ENCODE data around the gene OPCML.

OPCML gene

DNA sequence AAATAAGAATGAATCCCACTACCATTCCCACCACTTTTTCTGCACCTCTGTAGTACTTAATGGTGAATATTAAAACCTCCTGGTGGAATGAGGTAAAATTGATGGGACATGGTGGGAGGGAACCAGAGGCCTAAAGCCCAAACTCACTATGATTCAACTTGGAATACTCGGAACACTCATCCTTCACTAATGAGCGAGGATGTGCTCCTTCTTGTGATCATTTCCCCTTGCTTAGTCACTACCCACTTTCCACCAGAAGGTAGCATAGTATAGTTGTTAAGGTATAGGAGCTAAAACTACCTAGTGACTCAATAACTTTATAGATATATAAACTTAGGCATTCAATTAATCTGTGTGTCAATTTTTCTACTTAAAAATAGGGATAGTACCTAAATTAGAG is 728.9 kb downstream of the OPCML start:
- TF ChIP-seq, protein P1, sequence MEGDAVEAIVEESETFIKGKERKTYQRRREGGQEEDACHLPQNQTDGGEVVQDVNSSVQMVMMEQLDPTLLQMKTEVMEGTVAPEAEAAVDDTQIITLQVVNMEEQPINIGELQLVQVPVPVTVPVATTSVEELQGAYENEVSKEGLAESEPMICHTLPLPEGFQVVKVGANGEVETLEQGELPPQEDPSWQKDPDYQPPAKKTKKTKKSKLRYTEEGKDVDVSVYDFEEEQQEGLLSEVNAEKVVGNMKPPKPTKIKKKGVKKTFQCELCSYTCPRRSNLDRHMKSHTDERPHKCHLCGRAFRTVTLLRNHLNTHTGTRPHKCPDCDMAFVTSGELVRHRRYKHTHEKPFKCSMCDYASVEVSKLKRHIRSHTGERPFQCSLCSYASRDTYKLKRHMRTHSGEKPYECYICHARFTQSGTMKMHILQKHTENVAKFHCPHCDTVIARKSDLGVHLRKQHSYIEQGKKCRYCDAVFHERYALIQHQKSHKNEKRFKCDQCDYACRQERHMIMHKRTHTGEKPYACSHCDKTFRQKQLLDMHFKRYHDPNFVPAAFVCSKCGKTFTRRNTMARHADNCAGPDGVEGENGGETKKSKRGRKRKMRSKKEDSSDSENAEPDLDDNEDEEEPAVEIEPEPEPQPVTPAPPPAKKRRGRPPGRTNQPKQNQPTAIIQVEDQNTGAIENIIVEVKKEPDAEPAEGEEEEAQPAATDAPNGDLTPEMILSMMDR (conservative IDR thresholded peaks at IDR 0.05; ENCODE audit: low read length): no peak

DNA sequence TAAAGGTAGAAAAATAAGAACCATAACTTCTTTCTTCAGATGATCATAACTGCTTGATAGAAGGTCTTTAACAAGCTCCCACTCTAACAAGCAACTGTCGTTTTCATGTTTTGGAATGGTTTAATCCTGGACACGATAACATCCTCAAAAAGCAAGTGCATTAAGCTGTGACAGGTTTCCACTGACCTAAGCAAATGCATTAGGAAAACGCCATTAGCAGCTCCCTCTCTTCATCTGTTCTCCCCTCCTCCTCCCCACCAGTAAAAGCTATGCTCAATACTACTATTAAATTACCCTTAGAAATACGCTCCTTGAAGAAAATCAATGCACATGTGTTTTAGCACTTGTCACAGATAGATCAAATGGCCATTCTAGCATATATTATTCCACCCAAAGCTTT is 729.4 kb downstream of the OPCML start:
- DNase-seq (ENCODE audit: low read depth): no peak
- no peak overlapping the region for H3K4me3 ChIP-seq (ENCODE audit: low read length)

More for the DNA sequence above, 728.9 kb downstream of the OPCML start:
- peak; percentile 21 for DNase-seq (ENCODE audit: low read depth)
- H3K4me3 ChIP-seq (ENCODE audit: low read length): no peak overlapping the region

DNA sequence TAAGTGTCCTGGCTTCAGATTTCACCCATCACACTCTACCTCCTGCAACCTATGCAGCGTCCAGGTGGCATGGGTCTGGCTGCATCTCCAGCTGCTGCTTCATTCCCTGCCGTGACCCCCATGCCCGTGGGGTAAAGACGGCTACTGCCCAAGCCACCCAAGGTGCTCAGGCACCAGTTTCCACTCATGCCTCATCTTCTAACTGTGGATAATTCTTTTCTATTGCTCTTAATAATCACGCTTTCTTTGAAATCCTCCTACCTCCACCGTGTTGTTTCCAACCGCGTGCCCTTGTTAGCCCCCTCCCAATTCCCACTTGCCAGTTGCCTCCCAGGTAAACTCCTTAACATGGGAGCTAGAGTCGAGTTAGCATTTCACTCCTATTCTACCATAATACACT is 738.5 kb downstream of the OPCML start:
- H3K4me3 ChIP-seq (ENCODE audit: low read length): no peak overlapping the region
- DNase-seq (ENCODE audit: low read depth): no peak
- TF ChIP-seq, protein P1 (conservative IDR thresholded peaks at IDR 0.05; ENCODE audit: low read length): no peak

More for the DNA sequence above, 729.4 kb downstream of the OPCML start:
- TF ChIP-seq, protein P1 (conservative IDR thresholded peaks at IDR 0.05; ENCODE audit: low read length): no peak

DNA sequence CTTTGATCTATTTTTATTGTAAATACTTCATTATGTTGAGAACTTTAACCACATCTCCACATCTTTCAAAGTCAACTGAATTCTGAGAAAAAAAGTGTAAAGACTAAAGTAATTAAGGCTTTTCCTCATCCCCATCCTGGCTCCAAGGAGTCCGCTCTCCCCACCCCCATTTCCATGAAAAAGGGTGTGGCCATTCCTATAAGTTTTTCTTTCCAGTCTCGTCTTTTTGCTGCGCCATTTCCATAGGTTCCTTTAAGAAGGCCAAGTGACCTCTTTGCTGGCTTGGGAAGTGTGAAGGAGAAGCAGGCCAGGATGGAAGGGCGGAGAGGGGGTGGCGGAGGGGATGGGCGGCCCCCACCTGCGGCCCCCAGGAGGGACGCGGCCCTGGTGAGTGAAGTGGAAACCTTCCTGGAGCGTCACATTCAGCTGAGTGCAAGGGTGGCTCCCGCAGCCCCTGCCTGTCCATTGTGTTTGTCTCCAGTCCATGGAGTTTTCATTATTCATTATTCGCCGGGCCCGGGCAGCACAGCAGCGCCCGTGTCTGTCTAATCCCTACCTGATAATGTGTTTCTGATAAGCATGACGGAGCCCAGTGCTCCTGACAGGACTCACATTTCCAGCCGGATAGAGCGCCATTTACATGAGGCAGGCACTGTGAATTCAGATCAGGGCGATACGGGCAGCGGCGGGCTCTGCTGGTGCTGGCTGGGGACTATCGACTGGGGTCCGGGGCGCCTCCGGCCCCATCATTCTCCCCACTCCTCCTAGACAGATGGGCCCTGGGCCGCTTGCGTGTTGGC is 739.8 kb downstream of the OPCML start:
- no peak overlapping the region for H3K4me3 ChIP-seq (ENCODE audit: low read length)
- TF ChIP-seq, protein P1 (conservative IDR thresholded peaks at IDR 0.05; ENCODE audit: low read length): no peak
- DNase-seq (ENCODE audit: low read depth): no peak

DNA sequence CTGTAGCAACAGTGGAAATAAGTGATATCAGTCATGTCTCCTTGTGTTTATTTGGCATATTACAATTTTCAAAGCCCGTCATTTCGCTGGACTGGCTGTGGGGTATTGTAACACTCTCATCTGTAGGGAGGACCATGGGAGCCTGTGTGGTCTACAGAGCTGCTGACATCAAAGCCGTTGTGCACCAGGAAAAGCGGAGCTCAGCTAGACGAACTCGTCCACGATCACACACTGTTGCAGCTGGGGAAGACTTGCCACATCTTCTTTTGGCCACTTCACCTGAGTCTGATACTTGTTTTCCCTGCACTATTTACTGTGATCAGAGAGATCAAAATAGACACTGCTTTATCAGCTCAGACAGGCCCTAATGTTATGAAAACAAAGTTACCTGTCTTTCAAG is 741.3 kb downstream of the OPCML start:
- TF ChIP-seq, protein P1 (conservative IDR thresholded peaks at IDR 0.05; ENCODE audit: low read length): no peak
- DNase-seq (ENCODE audit: low read depth): no peak
- H3K4me3 ChIP-seq (ENCODE audit: low read length): no peak overlapping the region

DNA sequence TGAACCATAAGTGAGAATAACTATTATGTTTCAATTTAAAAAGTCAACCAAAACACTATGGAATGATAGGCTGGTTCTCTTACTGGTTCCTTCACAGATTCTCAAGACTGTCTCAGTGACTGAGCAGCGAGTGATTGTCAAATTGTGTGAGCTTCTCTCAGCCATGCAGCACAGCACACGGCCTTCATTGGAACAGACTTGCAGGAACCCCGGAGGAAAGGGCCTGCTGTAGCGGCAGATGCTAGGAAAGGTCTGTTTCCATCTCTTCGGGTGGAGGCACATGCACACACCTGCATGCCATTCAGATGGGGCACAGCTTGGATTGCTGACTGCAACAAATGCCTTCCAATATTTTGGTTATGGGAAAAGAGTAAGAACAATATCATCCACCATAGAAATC is 741.8 kb downstream of the OPCML start:
- DNase-seq (ENCODE audit: low read depth): no peak
- H3K4me3 ChIP-seq (ENCODE audit: low read length): no peak overlapping the region
- TF ChIP-seq, protein P1 (conservative IDR thresholded peaks at IDR 0.05; ENCODE audit: low read length): no peak

DNA sequence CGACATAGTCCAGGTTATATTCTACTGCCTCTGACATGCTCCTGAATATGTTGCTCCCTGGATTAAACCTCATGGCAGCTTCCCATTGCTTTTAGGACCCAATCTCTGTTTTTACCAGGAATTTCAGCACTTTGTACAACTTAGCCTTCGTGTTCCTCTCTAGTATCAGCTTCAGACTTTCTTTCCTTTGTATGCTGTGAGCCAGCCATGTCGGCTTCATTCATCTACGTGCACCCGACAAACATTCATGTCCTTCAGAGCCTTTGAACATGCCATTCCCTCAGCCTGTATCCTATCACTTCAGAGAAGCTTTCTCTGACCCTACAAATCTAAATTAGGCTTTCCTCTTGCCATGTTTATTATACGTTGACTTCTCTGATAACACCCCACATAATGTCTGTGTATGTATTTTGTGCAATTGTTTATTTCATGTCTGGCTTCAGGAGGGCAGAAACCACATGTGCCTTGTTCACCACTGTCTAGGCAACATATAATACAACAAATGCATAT is 743.4 kb downstream of the OPCML start:
- H3K4me3 ChIP-seq (ENCODE audit: low read length): no peak overlapping the region
- DNase-seq (ENCODE audit: low read depth): no peak
- TF ChIP-seq, protein P1 (conservative IDR thresholded peaks at IDR 0.05; ENCODE audit: low read length): no peak

All from AG10803 (cell line).